HCT116 (cell line): ENCODE results near the gene ABCA1.

Source experiments
- SP1 ChIP-seq: IDR thresholded peaks from 2 replicates; pipeline ENCODE4 v1.6.1; 2012; ENCODE audit warnings: low read depth
- TF ChIP-seq, protein P1 (sequence below): IDR thresholded peaks from 2 replicates; pipeline ENCODE4 v1.6.1; 2011; ENCODE audit warnings: mild to moderate bottlenecking, low read length, moderate library complexity; ENCODE audit not compliant: insufficient replicate concordance; ENCODE audit errors: extremely low read depth
- TF ChIP-seq, protein P2 (sequence below), 3 experiments: fragments of 200-600 bp in 1 of 3; sonication (generic) in 1 of 3; IDR thresholded peaks in 2 of 3; conservative IDR thresholded peaks in 1 of 3; 2 replicates each; pipeline ENCODE4 v1.5.1; 2012 to 2017; ENCODE audit warnings: low read depth in 2 of 3, low read length in 2 of 3, antibody characterized with exemption in 1 of 3, borderline replicate concordance in 1 of 3, control low read depth in 1 of 3, mild to moderate bottlenecking in 1 of 3, mixed read lengths in 1 of 3, mixed run types in 1 of 3, moderate library complexity in 1 of 3; ENCODE audit not compliant: insufficient read depth in 1 of 3

DNA sequence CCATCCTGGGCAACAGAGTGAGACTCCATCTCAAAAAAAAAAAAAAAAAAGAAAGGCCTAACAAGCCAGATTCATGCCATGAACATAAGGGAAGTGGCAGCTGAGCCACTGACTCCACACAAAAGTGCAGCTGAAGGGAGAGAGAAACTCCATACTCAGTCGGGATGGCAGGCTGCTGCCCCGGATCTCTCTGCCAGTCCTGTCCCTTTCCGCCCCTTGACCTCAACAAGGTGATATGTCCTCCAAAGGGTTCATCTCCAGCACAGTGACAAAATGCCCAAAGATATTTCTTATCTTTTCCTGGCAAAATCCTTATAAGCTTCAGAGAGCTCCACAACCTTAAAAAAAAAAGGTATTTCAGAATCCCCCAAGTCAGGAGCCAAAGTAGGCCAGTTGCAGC lies 52.6 kb downstream of the ABCA1 start:
- TF ChIP-seq SP1: no peak
- TF ChIP-seq, protein P1, sequence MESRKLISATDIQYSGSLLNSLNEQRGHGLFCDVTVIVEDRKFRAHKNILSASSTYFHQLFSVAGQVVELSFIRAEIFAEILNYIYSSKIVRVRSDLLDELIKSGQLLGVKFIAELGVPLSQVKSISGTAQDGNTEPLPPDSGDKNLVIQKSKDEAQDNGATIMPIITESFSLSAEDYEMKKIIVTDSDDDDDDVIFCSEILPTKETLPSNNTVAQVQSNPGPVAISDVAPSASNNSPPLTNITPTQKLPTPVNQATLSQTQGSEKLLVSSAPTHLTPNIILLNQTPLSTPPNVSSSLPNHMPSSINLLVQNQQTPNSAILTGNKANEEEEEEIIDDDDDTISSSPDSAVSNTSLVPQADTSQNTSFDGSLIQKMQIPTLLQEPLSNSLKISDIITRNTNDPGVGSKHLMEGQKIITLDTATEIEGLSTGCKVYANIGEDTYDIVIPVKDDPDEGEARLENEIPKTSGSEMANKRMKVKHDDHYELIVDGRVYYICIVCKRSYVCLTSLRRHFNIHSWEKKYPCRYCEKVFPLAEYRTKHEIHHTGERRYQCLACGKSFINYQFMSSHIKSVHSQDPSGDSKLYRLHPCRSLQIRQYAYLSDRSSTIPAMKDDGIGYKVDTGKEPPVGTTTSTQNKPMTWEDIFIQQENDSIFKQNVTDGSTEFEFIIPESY: no peak
- TF ChIP-seq, protein P2, sequence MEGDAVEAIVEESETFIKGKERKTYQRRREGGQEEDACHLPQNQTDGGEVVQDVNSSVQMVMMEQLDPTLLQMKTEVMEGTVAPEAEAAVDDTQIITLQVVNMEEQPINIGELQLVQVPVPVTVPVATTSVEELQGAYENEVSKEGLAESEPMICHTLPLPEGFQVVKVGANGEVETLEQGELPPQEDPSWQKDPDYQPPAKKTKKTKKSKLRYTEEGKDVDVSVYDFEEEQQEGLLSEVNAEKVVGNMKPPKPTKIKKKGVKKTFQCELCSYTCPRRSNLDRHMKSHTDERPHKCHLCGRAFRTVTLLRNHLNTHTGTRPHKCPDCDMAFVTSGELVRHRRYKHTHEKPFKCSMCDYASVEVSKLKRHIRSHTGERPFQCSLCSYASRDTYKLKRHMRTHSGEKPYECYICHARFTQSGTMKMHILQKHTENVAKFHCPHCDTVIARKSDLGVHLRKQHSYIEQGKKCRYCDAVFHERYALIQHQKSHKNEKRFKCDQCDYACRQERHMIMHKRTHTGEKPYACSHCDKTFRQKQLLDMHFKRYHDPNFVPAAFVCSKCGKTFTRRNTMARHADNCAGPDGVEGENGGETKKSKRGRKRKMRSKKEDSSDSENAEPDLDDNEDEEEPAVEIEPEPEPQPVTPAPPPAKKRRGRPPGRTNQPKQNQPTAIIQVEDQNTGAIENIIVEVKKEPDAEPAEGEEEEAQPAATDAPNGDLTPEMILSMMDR (IDR thresholded peaks at IDR 0.05 in 2 of 3, conservative IDR thresholded peaks at IDR 0.05 in 1 of 3; ENCODE audit: borderline replicate concordance in 1 of 3, insufficient read depth in 1 of 3, low read depth in 2 of 3, low read length in 2 of 3): no peak
